Measurements from ENCODE around the gene SPATA6L.

Gene SPATA6L

GRCh38 chr9:4574657-4575243 is 91.5 kb downstream of the SPATA6L start:
- H3K9me3 ChIP-seq (ENCODE audit: insufficient read depth, low read depth, low read length) = no peaks in the 10 kb centered on the region
- no peaks in the 10 kb centered on the region for H3K4me1 ChIP-seq (ENCODE audit: insufficient read depth, low read length, poor library complexity, severe bottlenecking)
- no peaks in the 10 kb centered on the region for H3K79me2 ChIP-seq (ENCODE audit: insufficient read depth, low read length)
- no peak overlapping the region for H3K9ac ChIP-seq (ENCODE audit: low read depth, low read length, poor library complexity, severe bottlenecking)
- TF ChIP-seq EZH2phosphoT487 (IDR thresholded peaks at IDR 0.05; ENCODE audit: borderline replicate concordance) = no peak
- no peak for TF ChIP-seq CTCF (conservative IDR thresholded peaks at IDR 0.05; ENCODE audit: low read length)
- no peak overlapping the region for H3K4me3 ChIP-seq (ENCODE audit: low read length, poor library complexity, severe bottlenecking)
- H3K27me3 ChIP-seq (ENCODE audit: insufficient read depth, low read length, poor library complexity, severe bottlenecking) = peaks cover 97% of the 10 kb centered on the region
- no peaks in the 10 kb centered on the region for H3F3A ChIP-seq (ENCODE audit: low read depth)
- H3K36me3 ChIP-seq (ENCODE audit: insufficient read depth, low read length) = no peaks in the 10 kb centered on the region
- H4K20me1 ChIP-seq (ENCODE audit: insufficient read depth, low read length, poor library complexity, severe bottlenecking) = no peaks in the 10 kb centered on the region
- no peak overlapping the region for H3K4me2 ChIP-seq (ENCODE audit: low read depth, low read length, poor library complexity, severe bottlenecking)
- no peak overlapping the region for H2AFZ ChIP-seq (ENCODE audit: low read length)
- no peaks in the 10 kb centered on the region for H3K9me2 ChIP-seq (replicated peaks; ENCODE audit: low read depth, low read length)

- Histone ChIP-seq H3K36me3 (ENCODE audit: insufficient read depth, low read length) (no peaks in the 10 kb centered on the region), H3K9ac (ENCODE audit: low read depth, low read length, poor library complexity, severe bottlenecking) (no peak overlapping the region), H3K27me3 (ENCODE audit: insufficient read depth, low read length, poor library complexity, severe bottlenecking) (peaks cover 97% of the 10 kb centered on the region), H2AFZ (ENCODE audit: low read length) (no peak overlapping the region), H3K4me2 (ENCODE audit: low read depth, low read length, poor library complexity, severe bottlenecking) (no peak overlapping the region), H3K9me2 (replicated peaks; ENCODE audit: low read depth, low read length) (no peaks in the 10 kb centered on the region), H3K4me1 (ENCODE audit: insufficient read depth, low read length, poor library complexity, severe bottlenecking) (no peaks in the 10 kb centered on the region), H3K4me3 (ENCODE audit: low read length, poor library complexity, severe bottlenecking) (no peak overlapping the region), H3K9me3 (ENCODE audit: insufficient read depth, low read depth, low read length) (no peaks in the 10 kb centered on the region), H4K20me1 (ENCODE audit: insufficient read depth, low read length, poor library complexity, severe bottlenecking) (no peaks in the 10 kb centered on the region), H3F3A (ENCODE audit: low read depth) (no peaks in the 10 kb centered on the region), H3K79me2 (ENCODE audit: insufficient read depth, low read length) (no peaks in the 10 kb centered on the region)
- TF ChIP-seq EZH2phosphoT487 (IDR thresholded peaks at IDR 0.05; ENCODE audit: borderline replicate concordance) (no peak), CTCF (conservative IDR thresholded peaks at IDR 0.05; ENCODE audit: low read length) (no peak)
Measured at GRCh38 chr9:4573634-4574389, 92.5 kb downstream of the SPATA6L start.

- no peak overlapping the region for H3K9ac ChIP-seq (ENCODE audit: low read depth, low read length, poor library complexity, severe bottlenecking)
- H4K20me1 ChIP-seq (ENCODE audit: insufficient read depth, low read length, poor library complexity, severe bottlenecking) = no peaks in the 10 kb centered on the region
- H3K4me2 ChIP-seq (ENCODE audit: low read depth, low read length, poor library complexity, severe bottlenecking) = no peak overlapping the region
- no peaks in the 10 kb centered on the region for H3K36me3 ChIP-seq (ENCODE audit: insufficient read depth, low read length)
- no peaks in the 10 kb centered on the region for H3K9me3 ChIP-seq (ENCODE audit: insufficient read depth, low read depth, low read length)
- no peaks in the 10 kb centered on the region for H3K4me1 ChIP-seq (ENCODE audit: insufficient read depth, low read length, poor library complexity, severe bottlenecking)
- TF ChIP-seq CTCF (conservative IDR thresholded peaks at IDR 0.05; ENCODE audit: low read length) (no peak), EZH2phosphoT487 (IDR thresholded peaks at IDR 0.05; ENCODE audit: borderline replicate concordance) (no peak)
- H3K9me2 ChIP-seq (replicated peaks; ENCODE audit: low read depth, low read length) = no peaks in the 10 kb centered on the region
- no peak overlapping the region for H2AFZ ChIP-seq (ENCODE audit: low read length)
- H3F3A ChIP-seq (ENCODE audit: low read depth) = no peaks in the 10 kb centered on the region
- H3K79me2 ChIP-seq (ENCODE audit: insufficient read depth, low read length) = no peaks in the 10 kb centered on the region
- H3K4me3 ChIP-seq (ENCODE audit: low read length, poor library complexity, severe bottlenecking) = no peak overlapping the region
- H3K27me3 ChIP-seq (ENCODE audit: insufficient read depth, low read length, poor library complexity, severe bottlenecking) = peaks cover 97% of the 10 kb centered on the region
Measured at GRCh38 chr9:4573176-4573575, 93.1 kb downstream of the SPATA6L start.

All from Loucy (cell line).